ENCODE results near the gene S1PR3. TPM values are rescaled to one million over a fixed set of nuclear protein-coding genes. Genes with fewer than 3 reads are reported as not detected.

Gene S1PR3
- polyA plus RNA-seq, 2 donors = 3.2 to 6.7 TPM

- H3K4me3 ChIP-seq (ENCODE audit: low read depth in 1 of 2, low read length in 2 of 2) = no peak overlapping the region
- H3K27me3 ChIP-seq (ENCODE audit: control insufficient read depth in 1 of 2, insufficient read depth in 2 of 2, low read length in 2 of 2) = no peaks in the 10 kb centered on the region
- WGBS, 2 donors = 82 to 87% methylated on average over 13 of the region's 13 CpGs
- H3K4me1 ChIP-seq (ENCODE audit: control insufficient read depth in 2 of 2, insufficient read depth in 2 of 2, low read length in 1 of 2) = no peaks in the 10 kb centered on the region
- H3K9me3 ChIP-seq (ENCODE audit: control insufficient read depth in 2 of 2, insufficient read depth in 1 of 2, low read depth in 1 of 2, low read length in 1 of 2) = no peaks in the 10 kb centered on the region
- no peaks in the 10 kb centered on the region for H3K36me3 ChIP-seq (ENCODE audit: control insufficient read depth in 2 of 2, insufficient read depth in 2 of 2, low read length in 1 of 2)
- no peak overlapping the region for H3K27ac ChIP-seq (ENCODE audit: low read depth in 2 of 2, low read length in 1 of 2)
Observed at GRCh38 chr9:89012294-89013042, 21.2 kb downstream of the S1PR3 start.

GRCh38 chr9:89013660-89014059 lies 22.4 kb downstream of the S1PR3 start:
- H3K36me3 ChIP-seq (ENCODE audit: control insufficient read depth in 2 of 2, insufficient read depth in 2 of 2, low read length in 1 of 2) = no peaks in the 10 kb centered on the region
- no peak overlapping the region for H3K27ac ChIP-seq (ENCODE audit: low read depth in 2 of 2, low read length in 1 of 2)
- no peaks in the 10 kb centered on the region for H3K27me3 ChIP-seq (ENCODE audit: control insufficient read depth in 1 of 2, insufficient read depth in 2 of 2, low read length in 2 of 2)
- no peaks in the 10 kb centered on the region for H3K9me3 ChIP-seq (ENCODE audit: control insufficient read depth in 2 of 2, insufficient read depth in 1 of 2, low read depth in 1 of 2, low read length in 1 of 2)
- no peaks in the 10 kb centered on the region for H3K4me1 ChIP-seq (ENCODE audit: control insufficient read depth in 2 of 2, insufficient read depth in 2 of 2, low read length in 1 of 2)
- WGBS, 2 donors = 77 to 82% methylated on average over 1 of the region's 1 CpG
- no peak overlapping the region for H3K4me3 ChIP-seq (ENCODE audit: low read depth in 1 of 2, low read length in 2 of 2)

- no peaks in the 10 kb centered on the region for H3K9me3 ChIP-seq (ENCODE audit: control insufficient read depth in 2 of 2, insufficient read depth in 1 of 2, low read depth in 1 of 2, low read length in 1 of 2)
- H3K36me3 ChIP-seq (ENCODE audit: control insufficient read depth in 2 of 2, insufficient read depth in 2 of 2, low read length in 1 of 2) = no peaks in the 10 kb centered on the region
- WGBS, 2 donors = 90 to 92% methylated on average over 7 of the region's 7 CpGs
- H3K4me3 ChIP-seq (ENCODE audit: low read depth in 1 of 2, low read length in 2 of 2) = no peak overlapping the region
- no peaks in the 10 kb centered on the region for H3K4me1 ChIP-seq (ENCODE audit: control insufficient read depth in 2 of 2, insufficient read depth in 2 of 2, low read length in 1 of 2)
- H3K27ac ChIP-seq (ENCODE audit: low read depth in 2 of 2, low read length in 1 of 2) = no peak overlapping the region
- no peaks in the 10 kb centered on the region for H3K27me3 ChIP-seq (ENCODE audit: control insufficient read depth in 1 of 2, insufficient read depth in 2 of 2, low read length in 2 of 2)
Observed at GRCh38 chr9:89014153-89014552, 22.9 kb downstream of the S1PR3 start.

GRCh38 chr9:89015336-89015735 lies 24.1 kb downstream of the S1PR3 start:
- whole genome bisulfite sequencing, 2 donors = 84 to 88% methylated on average over 2 of the region's 2 CpGs
- Histone ChIP-seq H3K36me3 (ENCODE audit: control insufficient read depth in 2 of 2, insufficient read depth in 2 of 2, low read length in 1 of 2) (no peaks in the 10 kb centered on the region), H3K27me3 (ENCODE audit: control insufficient read depth in 1 of 2, insufficient read depth in 2 of 2, low read length in 2 of 2) (no peaks in the 10 kb centered on the region), H3K4me3 (ENCODE audit: low read depth in 1 of 2, low read length in 2 of 2) (no peak overlapping the region), H3K27ac (ENCODE audit: low read depth in 2 of 2, low read length in 1 of 2) (no peak overlapping the region), H3K4me1 (ENCODE audit: control insufficient read depth in 2 of 2, insufficient read depth in 2 of 2, low read length in 1 of 2) (no peaks in the 10 kb centered on the region), H3K9me3 (ENCODE audit: control insufficient read depth in 2 of 2, insufficient read depth in 1 of 2, low read depth in 1 of 2, low read length in 1 of 2) (no peaks in the 10 kb centered on the region)

GRCh38 chr9:89020754-89021153 lies 29.5 kb downstream of the S1PR3 start:
- Histone ChIP-seq H3K9me3 (ENCODE audit: control insufficient read depth in 2 of 2, insufficient read depth in 1 of 2, low read depth in 1 of 2, low read length in 1 of 2) (no peaks in the 10 kb centered on the region), H3K27ac (ENCODE audit: low read depth in 2 of 2, low read length in 1 of 2) (no peak overlapping the region), H3K4me1 (ENCODE audit: control insufficient read depth in 2 of 2, insufficient read depth in 2 of 2, low read length in 1 of 2) (peaks cover 2 to 11% of the 10 kb centered on the region in 2 donors), H3K27me3 (ENCODE audit: control insufficient read depth in 1 of 2, insufficient read depth in 2 of 2, low read length in 2 of 2) (no peaks in the 10 kb centered on the region), H3K36me3 (ENCODE audit: control insufficient read depth in 2 of 2, insufficient read depth in 2 of 2, low read length in 1 of 2) (no peaks in the 10 kb centered on the region), H3K4me3 (ENCODE audit: low read depth in 1 of 2, low read length in 2 of 2) (no peak overlapping the region)
- 96 to 97% methylated on average over 4 of the region's 4 CpGs for WGBS, 2 donors

GRCh38 chr9:89021154-89021803 lies 30.0 kb downstream of the S1PR3 start:
- 76 to 82% methylated on average over 8 of the region's 8 CpGs for WGBS, 2 donors
- Histone ChIP-seq H3K27me3 (ENCODE audit: control insufficient read depth in 1 of 2, insufficient read depth in 2 of 2, low read length in 2 of 2) (no peaks in the 10 kb centered on the region), H3K4me1 (ENCODE audit: control insufficient read depth in 2 of 2, insufficient read depth in 2 of 2, low read length in 1 of 2) (peaks cover 2 to 11% of the 10 kb centered on the region in 2 donors), H3K4me3 (ENCODE audit: low read depth in 1 of 2, low read length in 2 of 2) (no peak overlapping the region), H3K36me3 (ENCODE audit: control insufficient read depth in 2 of 2, insufficient read depth in 2 of 2, low read length in 1 of 2) (no peaks in the 10 kb centered on the region), H3K27ac (ENCODE audit: low read depth in 2 of 2, low read length in 1 of 2) (peak overlapping the region; percentile 1 to 44), H3K9me3 (ENCODE audit: control insufficient read depth in 2 of 2, insufficient read depth in 1 of 2, low read depth in 1 of 2, low read length in 1 of 2) (no peaks in the 10 kb centered on the region)

- Histone ChIP-seq H3K4me3 (ENCODE audit: low read depth in 1 of 2, low read length in 2 of 2) (no peak overlapping the region), H3K27ac (ENCODE audit: low read depth in 2 of 2, low read length in 1 of 2) (no peak overlapping the region), H3K36me3 (ENCODE audit: control insufficient read depth in 2 of 2, insufficient read depth in 2 of 2, low read length in 1 of 2) (no peaks in the 10 kb centered on the region), H3K4me1 (ENCODE audit: control insufficient read depth in 2 of 2, insufficient read depth in 2 of 2, low read length in 1 of 2) (peaks cover 2 to 11% of the 10 kb centered on the region in 2 donors), H3K27me3 (ENCODE audit: control insufficient read depth in 1 of 2, insufficient read depth in 2 of 2, low read length in 2 of 2) (no peaks in the 10 kb centered on the region), H3K9me3 (ENCODE audit: control insufficient read depth in 2 of 2, insufficient read depth in 1 of 2, low read depth in 1 of 2, low read length in 1 of 2) (no peaks in the 10 kb centered on the region)
- 54 to 55% methylated on average over 15 of the region's 15 CpGs for WGBS, 2 donors
Observed at GRCh38 chr9:89022001-89022759, 30.9 kb downstream of the S1PR3 start.

GRCh38 chr9:89022902-89023301 lies 31.6 kb downstream of the S1PR3 start:
- 62 to 84% methylated on average over 2 of the region's 2 CpGs for WGBS, 2 donors
- Histone ChIP-seq H3K4me3 (ENCODE audit: low read depth in 1 of 2, low read length in 2 of 2) (no peak overlapping the region), H3K27ac (ENCODE audit: low read depth in 2 of 2, low read length in 1 of 2) (peak overlapping the region in 1 of 2 donors; percentile 17), H3K36me3 (ENCODE audit: control insufficient read depth in 2 of 2, insufficient read depth in 2 of 2, low read length in 1 of 2) (no peaks in the 10 kb centered on the region), H3K4me1 (ENCODE audit: control insufficient read depth in 2 of 2, insufficient read depth in 2 of 2, low read length in 1 of 2) (peaks cover 2 to 11% of the 10 kb centered on the region in 2 donors), H3K9me3 (ENCODE audit: control insufficient read depth in 2 of 2, insufficient read depth in 1 of 2, low read depth in 1 of 2, low read length in 1 of 2) (no peaks in the 10 kb centered on the region), H3K27me3 (ENCODE audit: control insufficient read depth in 1 of 2, insufficient read depth in 2 of 2, low read length in 2 of 2) (no peaks in the 10 kb centered on the region)

GRCh38 chr9:89023740-89024139 lies 32.5 kb downstream of the S1PR3 start:
- H3K4me3 ChIP-seq (ENCODE audit: low read depth in 1 of 2, low read length in 2 of 2) = no peak overlapping the region
- H3K4me1 ChIP-seq (ENCODE audit: control insufficient read depth in 2 of 2, insufficient read depth in 2 of 2, low read length in 1 of 2) = peaks cover 2 to 11% of the 10 kb centered on the region in 2 donors
- H3K27ac ChIP-seq (ENCODE audit: low read depth in 2 of 2, low read length in 1 of 2) = no peak overlapping the region
- WGBS, 2 donors = 63 to 72% methylated on average over 3 of the region's 3 CpGs
- H3K27me3 ChIP-seq (ENCODE audit: control insufficient read depth in 1 of 2, insufficient read depth in 2 of 2, low read length in 2 of 2) = no peaks in the 10 kb centered on the region
- no peaks in the 10 kb centered on the region for H3K36me3 ChIP-seq (ENCODE audit: control insufficient read depth in 2 of 2, insufficient read depth in 2 of 2, low read length in 1 of 2)
- no peaks in the 10 kb centered on the region for H3K9me3 ChIP-seq (ENCODE audit: control insufficient read depth in 2 of 2, insufficient read depth in 1 of 2, low read depth in 1 of 2, low read length in 1 of 2)
